Keratinocyte (primary cell): ENCODE results near the gene ZC2HC1B. TPM values are rescaled to one million over a fixed set of nuclear protein-coding genes. Genes with fewer than 3 reads are reported as not detected.
"Not testable (repeated sequence)": the region's sequence is repeated elsewhere in the genome, so short reads cannot be mapped to it uniquely, and the experiment has no call there.

Experiments
- DNase-seq: peaks from one replicate; pipeline ENCODE4 v3.0.0-alpha.2; 2011; ENCODE audit warnings: low read depth, missing footprints, low spot score
- FAIRE-seq: peaks from 2 replicates; lab custom pipeline; 2011; peaks lifted over from hg19 to GRCh38; lab: Jason Lieb, UNC
- H2AFZ ChIP-seq: 2 replicates; pipeline ENCODE4 v1.6.0; 2012; ENCODE audit warnings: low read length, control low read depth, inconsistent platforms; ENCODE audit not compliant: control insufficient read depth
- H3K27ac ChIP-seq: 2 replicates; pipeline ENCODE4 v1.5.1; 2011; ENCODE audit warnings: low read length; ENCODE audit not compliant: control insufficient read depth, insufficient read depth
- H3K27me3 ChIP-seq: 3 replicates; pipeline ENCODE4 v1.6.0; 2011; ENCODE audit warnings: low read length; ENCODE audit not compliant: control insufficient read depth, insufficient read depth; ENCODE audit errors: extremely low read depth
- H3K36me3 ChIP-seq, 2 experiments: 2 replicates in 1 of 2; 3 replicates in 1 of 2; pipeline ENCODE4 v1.5.1; 2011; ENCODE audit warnings: low read length in 2 of 2, mild to moderate bottlenecking in 1 of 2; ENCODE audit not compliant: control insufficient read depth in 2 of 2, insufficient read depth in 2 of 2; ENCODE audit errors: extremely low read depth in 1 of 2
- H3K4me1 ChIP-seq: 3 replicates; pipeline ENCODE4 v1.5.1; 2011; ENCODE audit warnings: low read length; ENCODE audit not compliant: control insufficient read depth, insufficient read depth; ENCODE audit errors: extremely low read depth
- H3K4me2 ChIP-seq: 3 replicates; pipeline ENCODE4 v1.6.0; 2011; ENCODE audit warnings: low read depth, low read length; ENCODE audit not compliant: control insufficient read depth, insufficient read depth; ENCODE audit errors: extremely low read depth
- H3K4me3 ChIP-seq, 3 experiments: fragments of 200-600 bp in 1 of 3; sonication (generic) in 1 of 3; 2 replicates in 2 of 3; 3 replicates in 1 of 3; pipeline ENCODE4 v1.5.1; 2011 to 2016; ENCODE audit warnings: low read length in 3 of 3, mild to moderate bottlenecking in 3 of 3, control low read depth in 2 of 3, inconsistent platforms in 1 of 3, low read depth in 1 of 3, mixed read lengths in 1 of 3, mixed run types in 1 of 3, moderate library complexity in 1 of 3; ENCODE audit not compliant: control insufficient read depth in 2 of 3, insufficient read depth in 2 of 3; ENCODE audit errors: extremely low read depth in 1 of 3
- H3K79me2 ChIP-seq: 2 replicates; pipeline ENCODE4 v1.6.0; 2012; ENCODE audit warnings: low read length; ENCODE audit not compliant: control insufficient read depth, insufficient read depth
- H3K9ac ChIP-seq: 3 replicates; pipeline ENCODE4 v1.6.0; 2011; ENCODE audit warnings: low read length; ENCODE audit not compliant: control insufficient read depth, insufficient read depth; ENCODE audit errors: extremely low read depth
- H3K9me1 ChIP-seq: 3 replicates; pipeline ENCODE4 v1.6.0; 2011; ENCODE audit warnings: low read length; ENCODE audit not compliant: control insufficient read depth, insufficient read depth; ENCODE audit errors: extremely low read depth
- H3K9me3 ChIP-seq: 2 replicates; pipeline ENCODE4 v1.5.1; 2012; ENCODE audit warnings: low read depth, low read length; ENCODE audit not compliant: control insufficient read depth
- H4K20me1 ChIP-seq: 3 replicates; pipeline ENCODE4 v1.6.0; 2011; ENCODE audit warnings: low read length; ENCODE audit not compliant: control insufficient read depth, insufficient read depth; ENCODE audit errors: extremely low read depth
- CTCF ChIP-seq, 3 experiments: IDR thresholded peaks in 1 of 3; conservative IDR thresholded peaks in 1 of 3; optimal IDR thresholded peaks in 1 of 3; 2 replicates in 2 of 3; 3 replicates in 1 of 3; pipeline versions ENCODE3 to v1.5.1; 2011; ENCODE audit warnings: low read length in 3 of 3, mild to moderate bottlenecking in 3 of 3, moderate library complexity in 2 of 3, control low read depth in 1 of 3, inconsistent platforms in 1 of 3; ENCODE audit not compliant: insufficient read depth in 2 of 3; ENCODE audit errors: extremely low read depth in 1 of 3
- EZH2 ChIP-seq: IDR thresholded peaks from one replicate; pipeline ENCODE4 v1.6.1; 2012; ENCODE audit warnings: inconsistent platforms, mild to moderate bottlenecking, low read length, moderate library complexity
- dilution Hi-C: fragments of 300-500 bp; cut with MboI; formaldehyde crosslinking; loops from one replicate; pipeline ENCODE4 v1.7.0; 2020; ENCODE audit warnings: low sequenced_read_pairs; ENCODE audit not compliant: extremely low pct_ligation_motif_present
- polyA plus RNA-seq, 5 experiments: library from polyadenylated mRNA; depleted of rRNA in 3 of 5; stranded (reverse) in 3 of 5; stranded (forward) in 1 of 5; unstranded in 1 of 5; fragments of >200 nt; gene quantifications; 1 replicate in 1 of 5; 2 replicates in 3 of 5; 3 replicates in 1 of 5; pipeline versions ENCODE4 v1.2.1 to v1.2.3, GENCODE V29; 2011 to 2012; ENCODE audit warnings: missing spikeins in 2 of 5, low read depth in 1 of 5, low replicate concordance in 1 of 5

Gene ZC2HC1B
- polyA plus RNA-seq, 1 donor (not counting 4 experiments of a cell fraction or from before 2014, with no cell fraction given) = not detected

GRCh38 chr6:143912671-143913070 lies 48.4 kb downstream of the ZC2HC1B start:
- Histone ChIP-seq H2AFZ (no peak overlapping the region), H3K9me3 (no peaks in the 10 kb centered on the region), H3K4me1 (no peaks in the 10 kb centered on the region), H4K20me1 (no peaks in the 10 kb centered on the region), H3K9me1 (no peaks in the 10 kb centered on the region), H3K79me2 (no peaks in the 10 kb centered on the region), H3K9ac (no peak overlapping the region), H3K27ac (no peak overlapping the region), H3K27me3 (no peaks in the 10 kb centered on the region), H3K4me2 (no peak overlapping the region), H3K36me3 (no peaks in the 10 kb centered on the region), H3K4me3 (no peak overlapping the region)
- TF ChIP-seq CTCF (optimal IDR thresholded peaks at IDR 0.05 in 1 of 3, IDR thresholded peaks at IDR 0.05 in 1 of 3, conservative IDR thresholded peaks at IDR 0.05 in 1 of 3; ENCODE audit: extremely low read depth in 1 of 3, insufficient read depth in 2 of 3, low read length in 3 of 3) (no peak), EZH2 (no peak)
- no peak for FAIRE-seq
- DNase-seq = no peak
- dilution Hi-C loops = no loop called here

- dilution Hi-C loops, H2AFZ ChIP-seq, H3K4me3 ChIP-seq, H3K4me2 ChIP-seq, H3K9me1 ChIP-seq, H3K27me3 ChIP-seq, H3K9me3 ChIP-seq, H3K36me3 ChIP-seq, H4K20me1 ChIP-seq, H3K9ac ChIP-seq, DNase-seq, FAIRE-seq, H3K79me2 ChIP-seq, H3K27ac ChIP-seq, H3K4me1 ChIP-seq: not testable (repeated sequence)
Measured at GRCh38 chr6:143917026-143917425, 52.8 kb downstream of the ZC2HC1B start.

GRCh38 chr6:143928853-143929252 lies 64.6 kb downstream of the ZC2HC1B start:
- no peak for FAIRE-seq
- no peaks in the 10 kb centered on the region for H4K20me1 ChIP-seq

More at GRCh38 chr6:143928853-143929252, 64.6 kb downstream of the ZC2HC1B start:
- no peak overlapping the region for H3K4me3 ChIP-seq
- TF ChIP-seq CTCF (optimal IDR thresholded peaks at IDR 0.05 in 1 of 3, IDR thresholded peaks at IDR 0.05 in 1 of 3, conservative IDR thresholded peaks at IDR 0.05 in 1 of 3; ENCODE audit: extremely low read depth in 1 of 3, insufficient read depth in 2 of 3, low read length in 3 of 3) = no peak
- TF ChIP-seq EZH2 = no peak
- H2AFZ ChIP-seq = no peak overlapping the region
- no peak for DNase-seq
- no peak overlapping the region for H3K9ac ChIP-seq
- H3K27me3 ChIP-seq = no peaks in the 10 kb centered on the region
- no peaks in the 10 kb centered on the region for H3K9me3 ChIP-seq
- dilution Hi-C loops = no loop called here
- H3K27ac ChIP-seq = no peak overlapping the region
- no peaks in the 10 kb centered on the region for H3K9me1 ChIP-seq
- no peaks in the 10 kb centered on the region for H3K36me3 ChIP-seq
- H3K79me2 ChIP-seq = no peaks in the 10 kb centered on the region
- H3K4me2 ChIP-seq = no peak overlapping the region
- no peaks in the 10 kb centered on the region for H3K4me1 ChIP-seq
